NOMO-1 (cell line): ENCODE results near the gene WDR1.

Experiments
- DNase-seq, 2 experiments: peaks; one replicate each; lab custom pipeline; 2025; ENCODE audit not compliant: unreplicated experiment in 2 of 2; lab: John Stamatoyannopoulos, UW

Gene WDR1

DNA sequence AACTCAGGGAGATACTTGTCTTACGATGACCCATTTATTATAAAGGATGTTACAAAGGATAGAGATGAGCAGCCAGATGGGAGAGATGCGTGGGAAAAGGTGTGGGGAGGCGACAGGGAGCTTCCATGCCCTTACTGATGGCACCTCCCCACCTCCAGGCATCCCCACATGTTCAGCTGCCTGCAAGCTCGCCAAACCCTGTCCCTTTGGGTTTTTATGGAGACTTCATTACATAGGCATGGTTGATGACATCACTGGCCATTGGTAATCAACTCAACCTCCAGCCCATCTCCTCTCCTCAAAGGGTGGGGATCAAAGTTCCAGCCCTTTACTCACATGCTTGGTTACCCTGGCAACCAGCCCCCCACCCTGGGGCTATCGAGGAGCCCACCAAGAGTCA lies 65.9 kb downstream of the WDR1 start:
- no peak for DNase-seq

DNA sequence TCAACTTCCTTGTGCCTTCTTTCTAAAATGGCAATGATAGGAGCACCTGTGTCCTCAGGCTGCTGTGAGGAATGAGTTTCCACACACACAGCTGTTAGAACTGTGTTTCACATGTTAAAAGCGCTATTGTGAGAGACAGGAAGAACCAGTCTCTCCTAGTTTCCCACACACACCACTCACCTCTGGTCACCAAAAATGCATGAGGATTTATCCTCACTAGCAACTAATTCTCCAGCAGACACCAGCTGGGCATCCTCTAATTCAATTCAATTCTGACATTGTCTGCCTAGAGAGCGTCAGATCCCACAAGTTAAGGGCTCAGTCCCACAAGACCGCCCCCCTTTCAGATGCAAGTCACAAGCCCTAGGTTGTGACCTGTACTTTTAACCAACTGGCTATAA lies 66.3 kb downstream of the WDR1 start:
- DNase-seq, result no peak

DNA sequence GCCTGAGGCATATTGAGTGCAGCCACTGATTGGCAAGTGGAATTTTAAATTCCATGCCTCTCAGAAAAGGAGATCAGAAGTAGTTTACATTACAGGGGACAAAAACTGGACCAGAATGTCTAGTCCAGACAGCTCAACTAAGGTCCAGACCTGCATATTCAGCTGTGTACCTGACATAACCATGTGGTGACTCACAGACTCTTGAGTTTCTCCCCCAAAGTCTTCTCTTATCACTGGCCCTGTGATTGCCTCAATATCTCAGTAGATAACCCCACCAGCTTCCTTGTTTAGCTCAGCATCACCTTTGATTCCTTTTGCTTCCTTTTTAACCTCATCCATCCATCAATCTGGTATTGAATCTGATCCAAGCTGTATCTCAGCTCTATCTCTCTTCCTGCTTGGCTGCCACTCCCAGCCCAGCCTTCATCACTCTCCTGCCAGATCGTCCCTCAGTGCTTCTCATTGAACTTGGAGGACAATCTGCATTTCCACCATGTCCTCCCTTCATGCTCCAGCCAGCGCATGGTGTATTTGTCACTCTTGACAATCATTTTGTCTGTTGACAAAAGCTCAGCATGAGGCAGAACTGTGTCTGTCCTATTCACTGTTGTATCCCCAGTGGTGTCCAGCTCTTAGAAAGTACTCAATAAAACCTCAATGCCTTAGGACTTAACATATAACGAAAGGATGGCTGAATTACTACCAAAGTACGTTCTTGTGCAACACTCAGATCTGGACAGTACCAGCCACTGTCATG lies 67.5 kb downstream of the WDR1 start:
- no peak for DNase-seq

DNA sequence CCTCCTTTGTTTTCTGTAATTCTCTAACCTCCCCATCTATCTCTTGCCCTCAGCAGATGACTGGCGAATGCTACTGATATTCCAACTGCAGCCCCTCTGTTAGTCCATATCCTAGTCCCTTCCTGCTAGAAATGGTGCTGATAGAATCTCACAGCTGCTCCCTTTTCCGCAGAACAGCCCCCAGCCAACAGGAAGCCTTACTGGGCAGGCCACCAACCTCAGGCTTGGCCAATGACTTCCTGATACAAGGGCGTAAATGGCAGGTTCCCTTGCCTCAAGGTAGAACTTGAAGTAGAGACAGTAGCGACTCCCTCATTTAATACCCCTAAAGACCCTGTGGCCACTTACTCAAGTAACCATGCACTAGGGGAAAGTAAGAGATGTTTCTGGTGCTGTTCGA lies 68.6 kb downstream of the WDR1 start:
- DNase-seq, result peak in 1 of 2 experiments; percentile 13

DNA sequence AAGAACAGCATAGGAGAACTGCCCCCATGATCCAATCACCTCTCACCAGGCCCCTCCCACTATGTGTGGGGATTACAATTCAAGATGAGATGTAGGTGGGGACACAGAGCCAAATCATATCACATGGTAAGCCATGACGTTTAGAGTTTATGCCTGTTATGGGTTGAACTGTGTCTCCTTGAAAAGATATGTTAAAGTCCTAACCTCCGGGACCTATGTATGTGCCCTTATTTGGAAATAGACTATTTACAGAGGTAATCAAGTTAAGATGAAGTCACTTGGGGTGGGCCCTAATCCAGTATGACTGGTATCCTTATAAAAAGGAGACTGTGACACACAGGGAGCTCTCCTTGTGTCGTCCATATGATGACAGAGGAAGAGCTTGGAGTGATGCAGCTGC lies 70.1 kb downstream of the WDR1 start:
- DNase-seq, result no peak

DNA sequence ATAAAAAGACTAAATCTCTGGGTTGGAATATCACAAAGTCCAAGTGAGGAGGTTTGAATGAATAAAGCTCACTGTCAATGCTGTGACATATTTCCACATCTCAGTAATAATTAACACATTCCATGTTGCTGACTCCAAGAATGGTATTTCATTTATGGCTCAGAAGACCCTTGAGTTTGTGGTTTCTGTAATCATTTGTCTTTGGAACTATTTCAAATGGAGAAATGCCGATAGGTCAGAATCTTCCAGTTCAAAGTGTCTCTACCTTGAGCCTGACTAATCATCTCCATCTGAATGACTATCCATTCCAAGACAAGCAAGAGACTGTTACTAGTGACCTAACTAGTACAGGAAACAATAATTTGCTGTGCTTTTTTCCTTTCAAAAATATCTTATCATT lies 71.1 kb downstream of the WDR1 start:
- DNase-seq, result no peak

DNA sequence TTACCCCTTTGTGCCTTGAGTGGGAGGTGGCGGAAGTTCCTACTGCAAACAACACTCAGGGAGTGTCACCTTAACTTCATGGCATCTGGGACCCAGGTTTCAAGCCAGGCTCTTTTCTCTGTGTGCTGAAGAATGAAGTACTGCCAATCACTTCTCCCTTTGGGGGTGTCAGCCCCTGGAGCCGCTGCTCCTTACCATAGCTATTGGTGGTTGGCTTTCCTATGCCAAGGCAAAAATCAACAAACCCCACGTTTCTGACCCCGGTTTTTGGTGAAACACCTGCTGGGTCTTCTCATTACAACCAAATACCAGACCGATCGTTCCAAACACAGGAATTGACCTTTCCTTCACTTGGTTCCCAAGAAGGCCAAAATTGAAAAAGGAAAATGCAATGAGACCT lies 75.6 kb downstream of the WDR1 start:
- no peak for DNase-seq

DNA sequence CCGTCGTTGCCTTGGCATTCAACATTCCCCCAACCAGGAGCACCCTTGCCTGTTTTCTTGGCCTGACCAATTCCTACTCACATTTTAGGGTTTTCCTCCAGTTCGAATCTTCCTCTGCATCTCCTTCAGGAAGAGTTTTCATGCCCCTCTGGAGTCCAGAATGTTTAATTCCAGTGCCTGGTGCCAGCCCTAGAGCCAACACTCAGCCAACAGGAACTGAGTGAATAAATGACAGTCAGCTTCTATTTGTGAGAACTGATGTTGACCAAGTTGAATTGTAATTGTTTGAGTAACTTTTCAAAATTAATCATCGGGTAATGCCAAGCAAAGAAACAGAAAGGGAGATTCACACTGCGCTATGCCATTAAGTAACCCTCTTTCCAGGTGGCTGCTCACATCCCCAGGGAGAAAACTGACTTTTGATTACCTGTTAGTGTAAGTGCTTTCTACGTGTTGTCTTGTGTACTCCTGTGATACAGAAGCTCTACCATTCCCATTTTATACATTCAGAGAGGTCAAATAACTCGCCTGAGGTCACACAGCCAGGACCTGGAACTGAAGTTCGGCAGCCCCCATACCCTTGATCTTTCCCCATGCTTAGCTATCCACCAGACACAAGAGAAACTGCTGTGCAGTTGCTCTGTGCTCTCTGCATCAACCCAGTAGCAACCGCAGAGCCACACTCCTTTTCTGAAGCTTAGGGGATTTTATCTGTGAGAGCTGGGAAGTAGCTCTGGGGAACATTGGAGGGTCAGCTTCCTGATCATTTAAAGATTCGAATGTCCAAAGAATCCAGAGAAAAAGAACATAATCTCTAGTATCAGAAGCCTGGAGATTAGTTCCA lies 76.3 kb downstream of the WDR1 start:
- DNase-seq, result no peak

DNA sequence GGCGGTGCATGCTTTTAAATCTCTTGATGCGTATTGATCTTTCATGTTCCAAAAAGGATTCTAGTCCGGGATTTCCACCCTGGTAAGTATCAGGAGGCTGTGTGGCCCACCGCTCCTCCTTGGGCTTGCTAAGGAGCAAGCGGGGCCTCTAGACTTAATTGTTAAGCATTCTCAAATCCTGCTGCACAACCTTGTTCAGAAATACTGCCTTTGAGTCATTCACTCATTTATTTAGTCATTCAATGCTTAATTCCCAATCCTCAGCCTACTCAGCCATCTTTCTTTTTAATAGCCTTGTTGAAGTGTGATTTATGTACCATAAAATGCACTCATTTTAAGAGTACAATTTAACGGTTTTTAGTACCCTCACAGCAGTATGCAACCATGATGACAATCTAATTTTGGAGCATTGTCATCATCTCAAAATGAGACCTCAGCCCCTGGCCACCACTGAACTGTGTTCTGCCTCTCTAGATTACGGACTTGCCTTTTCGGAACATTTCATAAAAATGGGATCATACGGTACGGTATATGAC lies 79.7 kb downstream of the WDR1 start:
- DNase-seq, result no peak

DNA sequence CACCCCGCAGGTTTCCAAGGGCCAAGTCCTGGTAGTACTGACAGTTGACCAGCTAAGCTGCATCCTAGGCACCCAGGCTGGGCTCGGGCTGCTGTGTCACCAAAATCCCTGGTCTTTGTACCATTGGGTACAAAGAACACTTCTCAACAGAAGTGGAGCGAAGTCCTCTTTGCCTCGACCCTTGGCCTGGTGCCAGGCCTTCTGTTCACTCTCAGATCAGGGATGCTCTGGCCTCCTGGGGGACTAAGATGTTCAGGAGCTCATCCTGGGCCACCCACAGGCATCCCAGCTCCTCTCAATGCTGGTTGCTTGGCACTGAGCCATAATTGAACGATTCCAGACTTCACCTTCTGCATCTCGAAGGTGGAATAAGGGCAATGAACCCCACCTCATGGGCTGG lies 81.5 kb downstream of the WDR1 start:
- DNase-seq, result no peak

DNA sequence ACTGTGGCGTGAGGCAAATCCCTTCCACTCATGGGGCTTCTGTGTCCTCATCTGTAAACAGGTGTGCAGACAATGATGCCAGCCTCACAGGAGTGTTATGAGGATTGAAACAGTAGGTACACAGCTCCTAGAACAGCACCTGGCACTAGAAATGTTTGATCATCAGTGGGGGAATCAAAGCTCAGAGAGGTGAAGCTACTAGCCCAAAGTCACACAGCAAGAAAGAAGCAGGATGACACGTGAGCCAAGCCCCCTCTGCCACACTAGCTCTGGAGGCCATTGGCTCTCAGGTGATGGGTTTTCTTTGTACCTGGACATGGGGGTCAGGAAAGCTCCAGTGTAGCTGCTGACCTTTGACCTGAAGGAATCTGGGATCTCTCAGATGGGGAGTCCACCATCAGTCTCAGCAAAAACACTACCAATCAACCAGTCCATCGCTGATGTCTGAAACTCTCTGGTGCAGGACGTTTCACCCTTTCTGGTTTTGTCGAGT lies 81.9 kb downstream of the WDR1 start:
- no peak for DNase-seq

DNA sequence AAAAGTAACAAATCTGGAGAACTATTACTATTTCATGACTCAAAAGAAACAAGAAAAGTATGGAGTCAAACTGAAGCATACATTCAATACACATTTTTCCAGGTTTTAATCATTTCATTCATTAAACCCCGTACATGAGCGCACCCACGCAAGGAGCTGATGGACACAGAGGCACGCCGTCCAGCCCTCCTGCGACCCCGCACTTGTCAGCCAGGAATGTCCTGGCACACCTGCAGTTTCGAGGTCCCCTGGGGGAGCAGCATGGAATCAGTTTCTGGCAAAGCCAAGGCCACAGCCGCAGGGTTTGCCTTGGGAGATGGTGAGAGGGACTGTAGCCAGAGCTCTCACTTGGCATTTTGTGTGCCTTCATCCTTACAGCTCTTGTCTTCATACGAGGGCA lies 82.5 kb downstream of the WDR1 start:
- DNase-seq, result no peak

DNA sequence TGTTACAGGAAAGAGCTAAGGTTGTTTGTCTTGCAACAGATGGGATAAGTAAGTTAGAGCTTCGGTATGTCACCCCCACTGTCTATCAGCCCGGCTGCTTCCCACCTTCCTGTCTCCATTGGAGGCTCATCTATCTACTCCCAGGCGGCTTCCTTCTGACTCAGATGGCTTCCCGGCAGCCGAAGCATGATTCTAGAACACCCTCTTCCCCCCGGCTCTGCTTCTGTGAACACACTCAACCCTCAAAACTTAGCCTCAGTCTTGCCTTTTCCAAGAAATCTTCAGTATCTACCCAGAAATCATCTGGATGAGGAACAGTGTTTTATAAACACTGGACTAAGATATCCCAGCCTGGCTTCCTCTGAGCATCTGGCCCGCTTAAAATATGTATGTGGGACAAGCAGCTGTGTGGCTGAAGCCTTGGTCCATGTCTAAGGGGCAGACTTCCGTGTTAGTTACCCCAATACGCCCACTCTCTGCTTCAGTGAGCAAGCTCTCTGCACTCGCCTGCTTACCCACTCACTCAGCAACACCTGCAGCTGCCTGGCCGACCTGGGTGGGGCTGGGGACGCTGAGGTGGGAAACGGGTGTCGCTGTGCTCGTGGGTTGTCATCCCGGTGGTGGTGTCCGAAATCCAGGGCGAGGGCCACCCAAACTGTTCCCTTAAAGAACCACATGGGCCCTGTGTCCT lies 83.3 kb downstream of the WDR1 start:
- no peak for DNase-seq

DNA sequence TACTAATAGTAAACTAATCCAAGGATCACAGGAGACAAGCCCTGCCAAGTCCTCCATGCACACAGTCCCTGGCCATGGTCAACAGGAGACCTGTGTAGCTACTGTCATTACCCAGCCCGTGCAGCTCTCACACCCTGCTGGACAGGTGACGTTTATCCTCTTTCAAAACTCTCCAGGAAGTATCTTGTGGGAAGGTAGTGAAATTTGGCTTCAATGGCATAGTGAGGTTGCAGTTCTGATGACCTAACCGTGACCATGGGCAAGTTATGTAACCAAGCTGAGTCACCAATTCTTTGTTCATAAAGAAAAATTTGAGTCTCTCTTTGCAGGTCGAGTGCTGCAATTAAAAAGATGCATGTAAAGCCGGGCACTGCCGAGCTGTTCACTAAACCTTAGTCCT lies 84.0 kb downstream of the WDR1 start:
- DNase-seq, result peak; percentile 76 to 96

DNA sequence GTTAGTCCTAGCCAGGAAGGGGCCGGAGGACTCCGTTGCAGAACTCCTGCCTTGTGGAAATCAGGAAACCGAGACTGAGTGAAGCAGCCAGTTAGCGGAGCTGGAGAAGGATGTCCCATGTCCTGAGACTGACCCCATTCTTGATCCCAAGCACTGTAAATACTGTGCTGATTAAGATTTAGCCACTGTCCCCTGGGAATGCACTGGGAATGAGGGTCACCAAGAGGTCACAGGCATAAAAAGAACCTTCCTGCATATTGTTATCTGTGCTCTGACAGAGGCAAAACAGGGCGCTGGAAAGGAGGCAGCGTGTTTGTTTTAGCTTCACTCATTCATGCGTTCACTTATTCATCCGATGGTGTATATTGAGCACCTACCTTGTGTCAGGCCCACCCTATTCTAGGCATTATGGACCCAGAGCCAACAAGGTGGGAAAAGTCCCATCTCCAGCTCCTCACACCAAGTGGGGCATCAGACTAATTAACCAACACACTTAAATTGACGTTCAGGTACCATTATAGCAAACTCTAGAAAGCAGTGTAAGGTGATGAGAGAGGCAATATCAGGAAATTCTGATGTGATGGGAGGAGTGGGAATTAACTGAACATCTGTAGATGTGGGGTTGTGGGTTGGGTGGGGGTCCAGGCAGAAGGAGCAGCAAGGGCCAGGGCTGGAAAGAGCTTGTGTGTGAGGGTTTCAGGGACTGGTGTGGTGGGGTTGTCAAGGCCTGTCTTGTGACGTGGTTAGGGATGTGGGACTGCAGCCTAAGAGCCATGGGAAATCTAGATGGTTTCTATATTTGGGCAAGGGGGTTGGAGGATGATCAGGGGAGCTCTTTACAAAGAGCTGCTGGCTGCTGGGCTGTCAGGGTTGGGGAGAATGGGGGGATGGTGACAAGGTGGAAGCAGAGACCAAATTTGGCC lies 84.7 kb downstream of the WDR1 start:
- no peak for DNase-seq

DNA sequence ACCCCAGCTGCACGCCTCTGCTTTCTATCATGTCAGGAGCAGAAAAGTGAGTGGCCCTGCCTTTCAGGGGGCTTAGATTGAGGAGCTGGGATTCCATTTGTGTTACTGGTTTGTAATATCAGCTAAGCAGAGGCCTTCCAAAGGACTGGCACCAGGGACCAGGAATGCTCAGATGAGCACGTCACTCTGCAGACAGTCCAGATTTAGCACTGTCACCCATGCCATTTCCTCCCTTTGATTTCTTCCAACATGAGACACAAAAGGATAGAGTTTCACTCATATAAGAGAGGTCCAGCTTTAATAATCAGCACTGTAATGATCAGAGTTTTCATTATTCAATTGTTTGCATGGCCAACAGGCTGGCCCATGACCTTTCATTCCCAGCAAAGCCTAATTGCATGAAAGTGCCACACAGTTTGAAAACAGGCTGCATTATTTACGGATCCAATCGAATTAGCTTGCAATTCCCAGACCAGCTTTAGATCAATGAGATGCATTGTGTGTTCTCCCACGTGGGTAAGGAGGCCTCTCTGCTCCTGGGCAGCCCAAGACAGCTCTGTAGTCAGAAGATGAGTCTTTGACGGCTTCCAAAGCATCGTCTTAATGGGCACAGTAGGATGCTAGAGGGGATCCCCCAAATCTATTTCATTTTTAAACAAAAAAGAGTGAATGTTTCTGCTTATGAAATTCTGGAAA lies 85.5 kb downstream of the WDR1 start:
- no peak for DNase-seq

DNA sequence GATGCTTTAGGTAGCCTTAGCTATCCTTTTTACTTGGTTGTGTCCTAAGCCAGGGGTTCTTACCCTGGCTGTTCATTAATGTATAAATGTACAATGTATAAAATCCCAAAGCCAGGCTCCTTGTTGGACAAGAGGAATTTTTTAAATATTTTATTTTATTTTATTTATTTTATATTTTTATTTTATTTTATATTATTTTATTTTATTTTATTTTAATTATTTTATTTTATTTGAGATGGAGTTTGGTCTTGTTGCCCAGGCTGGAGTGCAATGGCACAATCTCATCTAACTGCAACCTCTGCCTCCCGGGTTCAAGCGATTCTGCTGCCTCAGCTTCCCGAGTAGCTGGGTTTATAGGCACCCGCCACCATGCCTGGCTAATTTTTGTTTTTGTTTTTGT lies 87.2 kb downstream of the WDR1 start:
- DNase-seq, result no peak

DNA sequence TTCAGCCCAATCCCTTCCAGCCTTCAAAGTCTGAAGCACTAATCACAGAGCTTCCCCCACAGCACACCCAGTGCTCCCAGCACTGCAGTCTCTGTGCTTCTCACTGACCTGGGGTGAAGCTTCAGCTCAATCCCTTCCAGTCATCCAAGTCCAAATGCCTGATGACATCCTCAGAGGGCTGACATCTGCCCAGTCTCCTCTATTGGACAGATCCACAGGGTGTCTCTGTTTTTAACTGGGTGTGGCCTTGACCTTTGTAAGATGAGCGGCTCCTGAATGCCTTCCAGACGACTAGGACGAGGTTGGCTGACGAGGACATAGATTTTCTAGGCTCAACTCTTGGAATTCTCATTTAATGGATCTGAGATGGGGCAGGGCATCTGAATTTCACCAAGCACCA lies 87.7 kb downstream of the WDR1 start:
- no peak for DNase-seq

DNA sequence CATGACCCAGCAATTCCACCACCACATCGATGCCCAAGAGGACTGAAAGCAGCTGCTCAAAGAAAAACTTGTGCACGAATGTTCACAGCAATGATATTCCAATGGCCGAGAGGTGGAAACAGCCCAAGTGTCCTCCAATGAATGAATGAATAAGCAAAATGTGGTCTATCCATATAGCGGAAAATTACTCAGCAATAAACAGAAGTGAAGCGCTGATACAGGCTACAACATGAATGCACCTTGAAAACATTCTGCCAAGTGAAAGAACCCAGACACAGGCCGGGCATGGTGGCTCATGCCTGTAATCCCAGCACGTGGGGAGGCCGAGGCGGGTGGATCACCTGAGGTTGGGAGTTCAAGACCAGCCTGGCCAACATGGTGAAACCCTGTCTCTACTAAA lies 90.1 kb downstream of the WDR1 start:
- no peak for DNase-seq
